Measurements from ENCODE around the gene RCAN2.

Gene RCAN2

DNA sequence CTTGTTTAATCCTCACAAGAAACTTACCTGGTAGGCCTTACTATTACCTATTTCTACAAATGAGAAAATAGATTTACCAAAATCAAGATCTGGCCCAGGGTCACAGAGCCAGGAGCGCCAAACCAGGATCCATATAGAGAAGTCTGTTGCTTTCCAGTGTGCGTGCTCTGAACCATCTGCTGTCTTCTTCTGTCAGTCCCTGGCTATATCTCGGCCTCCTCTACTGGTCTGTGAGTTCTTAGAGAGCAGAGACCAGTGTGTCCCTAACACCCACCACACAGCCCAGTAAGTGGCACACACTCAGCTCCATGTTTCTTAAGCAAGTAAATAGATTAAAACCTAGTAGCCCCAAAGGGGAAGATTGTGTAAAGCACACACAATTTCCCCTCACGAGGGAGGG lies 301.5 kb downstream of the RCAN2 start:
- no peak overlapping the region for H3K4me3 ChIP-seq (ENCODE audit: low read depth, low read length)
- TF ChIP-seq, protein P1, sequence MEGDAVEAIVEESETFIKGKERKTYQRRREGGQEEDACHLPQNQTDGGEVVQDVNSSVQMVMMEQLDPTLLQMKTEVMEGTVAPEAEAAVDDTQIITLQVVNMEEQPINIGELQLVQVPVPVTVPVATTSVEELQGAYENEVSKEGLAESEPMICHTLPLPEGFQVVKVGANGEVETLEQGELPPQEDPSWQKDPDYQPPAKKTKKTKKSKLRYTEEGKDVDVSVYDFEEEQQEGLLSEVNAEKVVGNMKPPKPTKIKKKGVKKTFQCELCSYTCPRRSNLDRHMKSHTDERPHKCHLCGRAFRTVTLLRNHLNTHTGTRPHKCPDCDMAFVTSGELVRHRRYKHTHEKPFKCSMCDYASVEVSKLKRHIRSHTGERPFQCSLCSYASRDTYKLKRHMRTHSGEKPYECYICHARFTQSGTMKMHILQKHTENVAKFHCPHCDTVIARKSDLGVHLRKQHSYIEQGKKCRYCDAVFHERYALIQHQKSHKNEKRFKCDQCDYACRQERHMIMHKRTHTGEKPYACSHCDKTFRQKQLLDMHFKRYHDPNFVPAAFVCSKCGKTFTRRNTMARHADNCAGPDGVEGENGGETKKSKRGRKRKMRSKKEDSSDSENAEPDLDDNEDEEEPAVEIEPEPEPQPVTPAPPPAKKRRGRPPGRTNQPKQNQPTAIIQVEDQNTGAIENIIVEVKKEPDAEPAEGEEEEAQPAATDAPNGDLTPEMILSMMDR (IDR thresholded peaks at IDR 0.05; ENCODE audit: low read depth, low read length), result no peak

DNA sequence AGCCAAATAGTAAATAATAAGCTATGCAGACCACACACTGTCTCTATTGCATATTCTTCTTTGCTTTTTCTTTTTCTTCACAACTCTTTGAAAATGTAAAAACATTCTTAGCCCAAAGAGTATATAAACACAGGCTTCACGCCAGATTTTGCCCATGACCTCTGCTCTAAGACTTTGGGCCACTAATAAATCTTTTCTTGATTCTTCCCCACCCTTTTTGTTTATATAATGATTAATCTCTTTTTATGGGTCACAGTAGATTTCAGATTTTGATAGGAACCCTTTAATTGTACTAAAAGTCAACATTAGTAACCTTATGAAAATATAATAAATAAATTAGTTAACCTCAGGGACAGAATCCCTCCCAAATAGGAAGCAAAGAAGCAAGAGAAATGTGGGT lies 304.7 kb downstream of the RCAN2 start:
- no peak overlapping the region for H3K4me3 ChIP-seq (ENCODE audit: low read depth, low read length)
- TF ChIP-seq, protein P1 (IDR thresholded peaks at IDR 0.05; ENCODE audit: low read depth, low read length), result no peak

DNA sequence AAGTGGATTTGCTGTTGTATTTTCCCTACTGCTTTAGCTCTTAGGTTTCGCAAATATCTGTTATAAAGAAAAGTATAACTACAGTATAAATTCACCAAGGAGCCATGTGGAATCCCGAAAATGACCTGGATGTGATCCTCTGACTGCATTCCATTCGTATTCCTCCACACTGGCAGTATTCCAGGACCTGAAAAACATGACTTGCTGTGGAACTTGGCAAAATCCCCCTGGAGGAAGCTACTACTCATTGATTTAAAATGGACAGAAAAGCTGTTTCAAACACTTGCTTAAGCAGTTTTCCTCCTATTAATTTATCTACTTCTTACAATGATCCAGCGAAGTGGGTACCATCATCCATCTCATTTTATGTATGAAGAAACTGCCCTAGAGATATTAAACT lies 307.1 kb downstream of the RCAN2 start:
- H3K4me3 ChIP-seq (ENCODE audit: low read depth, low read length), result no peak overlapping the region
- TF ChIP-seq, protein P1 (IDR thresholded peaks at IDR 0.05; ENCODE audit: low read depth, low read length), result no peak

DNA sequence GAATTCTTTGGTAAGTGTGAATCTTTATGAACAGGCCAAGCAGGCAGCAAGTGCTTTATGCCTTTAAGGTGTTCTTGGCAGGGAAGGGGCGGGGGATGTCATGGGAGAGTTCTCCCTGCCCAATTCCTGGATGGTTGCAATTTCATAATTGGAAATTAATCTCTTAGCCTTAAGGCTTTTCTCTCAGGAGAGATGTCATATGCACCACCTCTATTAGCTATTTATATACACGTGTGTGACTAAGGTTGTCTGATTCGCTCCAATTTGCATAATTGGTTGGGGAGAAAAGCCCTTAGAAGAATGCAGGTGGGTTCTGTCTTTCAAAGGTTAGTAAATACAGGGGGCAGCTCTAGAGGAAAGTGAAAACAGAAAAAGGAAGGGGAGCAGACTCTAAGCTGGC lies 315.3 kb downstream of the RCAN2 start:
- TF ChIP-seq, protein P1 (IDR thresholded peaks at IDR 0.05; ENCODE audit: low read depth, low read length), result no peak
- H3K4me3 ChIP-seq (ENCODE audit: low read depth, low read length), result no peak overlapping the region

GRCh38 chr6:46175446-46175845 lies 315.8 kb downstream of the RCAN2 start:
- no peak overlapping the region for H3K4me3 ChIP-seq (ENCODE audit: low read depth, low read length)
- TF ChIP-seq, protein P1 (IDR thresholded peaks at IDR 0.05; ENCODE audit: low read depth, low read length), result no peak

DNA sequence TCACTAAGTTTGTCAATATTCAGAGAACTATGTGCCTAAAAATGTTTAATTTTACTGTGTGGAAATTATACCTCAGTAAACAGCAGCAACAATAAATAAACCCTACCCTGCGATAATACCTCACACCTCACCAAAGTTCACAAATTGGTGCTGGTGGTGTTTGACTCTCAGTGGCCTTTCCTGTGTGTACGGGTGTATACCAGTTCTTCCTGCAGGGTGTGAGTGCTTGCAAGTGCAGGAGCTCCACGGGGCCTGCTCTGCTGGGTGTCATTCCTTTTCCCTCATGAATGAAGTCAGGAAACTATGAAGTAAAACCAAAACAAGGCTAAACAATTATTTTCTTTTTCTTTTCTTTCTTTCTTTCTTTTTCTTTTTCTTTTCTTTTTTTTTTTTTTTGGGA lies 316.3 kb downstream of the RCAN2 start:
- no peak overlapping the region for H3K4me3 ChIP-seq (ENCODE audit: low read depth, low read length)
- TF ChIP-seq, protein P1 (IDR thresholded peaks at IDR 0.05; ENCODE audit: low read depth, low read length), result no peak

DNA sequence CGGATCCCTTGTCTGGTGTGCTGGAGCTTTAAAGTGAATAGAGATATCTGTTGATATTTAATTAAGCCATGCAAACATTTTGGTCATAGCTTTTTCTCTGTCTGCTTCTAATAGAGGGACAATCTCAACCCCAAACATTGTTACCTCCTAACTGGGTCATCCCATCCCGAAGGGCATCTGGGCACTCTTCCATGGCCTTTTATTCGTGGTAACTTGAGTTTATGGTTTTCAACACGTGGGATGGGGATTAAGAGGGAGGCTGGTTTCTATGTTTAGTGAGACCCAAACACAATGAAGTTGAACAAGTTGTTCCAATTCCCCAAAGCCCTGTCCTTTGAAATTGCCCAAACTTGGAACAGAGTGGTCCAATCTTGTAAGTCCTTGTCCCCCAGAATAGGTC lies 319.1 kb downstream of the RCAN2 start:
- H3K4me3 ChIP-seq (ENCODE audit: low read depth, low read length), result no peak overlapping the region
- TF ChIP-seq, protein P1 (IDR thresholded peaks at IDR 0.05; ENCODE audit: low read depth, low read length), result no peak
